HepG2 (cell line): ENCODE results near the gene CELSR3. TPM values are rescaled to one million over a fixed set of nuclear protein-coding genes. Genes with fewer than 3 reads are reported as not detected.
A peak's percentile ranks its signal among the peaks of the same experiment; 100 is the strongest.

Experiments
- ATAC-seq: fragments of 200-7000 bp; cut with Tn5 transposase; 3 replicates; pipeline ENCODE4 v1.9.1; 2020; ENCODE audit warnings: mild to moderate bottlenecking, moderate library complexity
- BruUV-seq: library from RNA; stranded (reverse); fragments of 400-500 nt; replicated peaks from 2 replicates; lab custom pipeline; 2021; lab: Mats Ljungman, UMichigan
- CTCF ChIA-PET: fragments of 300-600 bp; formaldehyde crosslinking; extraction: SDS; loops from one replicate; lab custom pipeline; 2021; ENCODE audit warnings: low total read pairs, inconsistent platforms, low intra/inter-chr PET ratio; lab: Yijun Ruan, JAX
- POLR2A ChIA-PET: fragments of 350-600 bp; sonication (Branson Sonifier 250); formaldehyde crosslinking; loops from one replicate; lab custom pipeline; 2020; ENCODE audit warnings: antibody characterized with exemption, inconsistent platforms; lab: Yijun Ruan, JAX
- DNase-seq: peaks from one replicate; pipeline ENCODE4 v3.0.0-alpha.2; 2015; ENCODE audit warnings: low spot score
- FAIRE-seq: peaks from 3 replicates; lab custom pipeline; 2011; peaks lifted over from hg19 to GRCh38; lab: Jason Lieb, UNC
- H2AFZ ChIP-seq: one replicate; pipeline ENCODE4 v1.6.1; 2011; ENCODE audit warnings: low read length, inconsistent platforms
- H3K27ac ChIP-seq: fragments of 300-600 bp; 3 replicates; pipeline ENCODE4 v1.8.0; 2011; ENCODE audit warnings: mixed run types, mild to moderate bottlenecking, mixed read lengths, low read length, inconsistent platforms; ENCODE audit not compliant: insufficient read depth; ENCODE audit errors: extremely low read length
- H3K27me3 ChIP-seq, 2 experiments: fragments of 200-600 bp in 1 of 2; 2 replicates in 1 of 2; 3 replicates in 1 of 2; pipeline versions ENCODE4 v1.6.0 to v1.8.0; 2011; ENCODE audit warnings: low read length in 2 of 2, mild to moderate bottlenecking in 2 of 2, moderate library complexity in 2 of 2, inconsistent platforms in 1 of 2; ENCODE audit not compliant: insufficient read depth in 2 of 2, control insufficient read depth in 1 of 2
- H3K36me3 ChIP-seq, 2 experiments: fragments of 200-600 bp in 1 of 2; replicated peaks in 1 of 2; 2 replicates in 1 of 2; 3 replicates in 1 of 2; pipeline versions ENCODE4 v1.5.1 to v1.8.0; 2011; ENCODE audit warnings: low read length in 2 of 2, inconsistent platforms in 1 of 2; ENCODE audit not compliant: insufficient read depth in 2 of 2, control insufficient read depth in 1 of 2
- H3K4me1 ChIP-seq: 2 replicates; pipeline ENCODE4 v1.5.1; 2012; ENCODE audit warnings: low read length, inconsistent platforms; ENCODE audit not compliant: insufficient read depth
- H3K4me2 ChIP-seq: 2 replicates; pipeline ENCODE4 v1.6.0; 2011; ENCODE audit warnings: low read depth, low read length, inconsistent platforms
- H3K4me3 ChIP-seq, 3 experiments: fragments of 200-600 bp in 1 of 3; sonication (generic), shearing (Covaris generic) in 1 of 3; replicated peaks in 1 of 3; 2 replicates each; pipeline ENCODE4 v1.5.1; 2011 to 2016; ENCODE audit warnings: low read length in 3 of 3, inconsistent platforms in 2 of 3, low read depth in 2 of 3, mild to moderate bottlenecking in 2 of 3, control low read depth in 1 of 3, mixed read lengths in 1 of 3; ENCODE audit not compliant: insufficient read depth in 1 of 3
- H3K79me2 ChIP-seq: one replicate; pipeline ENCODE4 v1.6.1; 2011; ENCODE audit warnings: low read length, inconsistent platforms; ENCODE audit not compliant: insufficient read depth
- H3K9ac ChIP-seq: 2 replicates; pipeline ENCODE4 v1.6.0; 2011; ENCODE audit warnings: mild to moderate bottlenecking, low read depth, low read length, inconsistent platforms; ENCODE audit not compliant: insufficient read depth
- H3K9me3 ChIP-seq: 2 replicates; pipeline ENCODE4 v1.5.1; 2012; ENCODE audit warnings: mild to moderate bottlenecking, low read length
- H4K20me1 ChIP-seq: 2 replicates; pipeline ENCODE4 v1.6.0; 2011; ENCODE audit warnings: inconsistent platforms, mild to moderate bottlenecking, low read length, moderate library complexity; ENCODE audit not compliant: insufficient read depth
- CTCF ChIP-seq: sonication (generic); formaldehyde crosslinking; IDR thresholded peaks from 2 replicates; pipeline ENCODE4 v1.5.0; 2020; ENCODE audit warnings: mild to moderate bottlenecking, missing genetic modification reagents, moderate library complexity
- HDAC1 ChIP-seq: sonication (generic); formaldehyde crosslinking; IDR thresholded peaks from 2 replicates; pipeline ENCODE4 v1.5.1; 2020; ENCODE audit warnings: mild to moderate bottlenecking, missing genetic modification reagents
- PTBP1 ChIP-seq: fragments of 200-400 bp; formaldehyde crosslinking; IDR thresholded peaks from 2 replicates; pipeline ENCODE4 v1.6.1; 2018; ENCODE audit warnings: low read length, low read depth; ENCODE audit not compliant: poor library complexity, severe bottlenecking
- RXRA ChIP-seq: sonication (generic); formaldehyde crosslinking; IDR thresholded peaks from 2 replicates; pipeline ENCODE4 v1.5.1; 2020; ENCODE audit warnings: missing genetic modification reagents
- TAF15 ChIP-seq: fragments of 200-400 bp; formaldehyde crosslinking; IDR thresholded peaks from one replicate; pipeline ENCODE4 v1.6.1; 2018; ENCODE audit warnings: mild to moderate bottlenecking, low read depth, low read length; ENCODE audit not compliant: poor library complexity, severe bottlenecking
- ZBTB33 ChIP-seq: sonication (generic); formaldehyde crosslinking; IDR thresholded peaks from 2 replicates; pipeline ENCODE4 v1.4.0; 2020; ENCODE audit warnings: missing genetic modification reagents
- ZBTB4 ChIP-seq: sonication (generic); formaldehyde crosslinking; IDR thresholded peaks from 2 replicates; pipeline ENCODE4 v1.4.0; 2020; ENCODE audit warnings: missing genetic modification reagents, mild to moderate bottlenecking, borderline replicate concordance
- ZFX ChIP-seq: sonication (generic); formaldehyde crosslinking; IDR thresholded peaks from 2 replicates; pipeline ENCODE4 v1.4.0; 2020; ENCODE audit warnings: mild to moderate bottlenecking, low read depth, missing genetic modification reagents, moderate library complexity
- ZNF367 ChIP-seq: sonication (generic); formaldehyde crosslinking; IDR thresholded peaks from 2 replicates; pipeline ENCODE4 v1.4.0; 2020; ENCODE audit warnings: missing genetic modification reagents, borderline replicate concordance
- ZNF687 ChIP-seq: sonication (generic); formaldehyde crosslinking; IDR thresholded peaks from 2 replicates; pipeline ENCODE4 v1.5.1; 2020; ENCODE audit warnings: mild to moderate bottlenecking, missing genetic modification reagents, moderate library complexity
- ZNF7 ChIP-seq: IDR thresholded peaks from 2 replicates; pipeline ENCODE4 v1.6.1; 2016; ENCODE audit warnings: missing biosample characterization, missing genetic modification reagents
- WGBS: methylation state at CpG from one replicate; pipeline ENCODE4 v1.1.6; 2017; ENCODE audit warnings: low lambda C conversion rate; 5-methylcytosine and 5-hydroxymethylcytosine counted together
- in situ Hi-C: cut with HindIII; loops from 2 replicates; pipeline ENCODE4 v1.10.0; 2017; ENCODE audit warnings: low pct_unique_long_range_greater_than_20kb; ENCODE audit not compliant: extremely low pct_ligation_motif_present
- intact Hi-C: fragments of 100-400 bp; cut with micrococcal nuclease; formaldehyde crosslinking; loops from one replicate; pipeline ENCODE4 v1.10.0; 2022; ENCODE audit not compliant: unreplicated experiment
- polyA plus RNA-seq, 8 experiments: library from polyadenylated mRNA; depleted of rRNA in 3 of 8; stranded (reverse) in 7 of 8; unstranded in 1 of 8; fragments of >200 nt; fragmentation: Illumina TruSeq in 4 of 8; extraction: Trizol in 4 of 8; gene quantifications; 2 replicates each; pipeline versions ENCODE4 v1.2.1 to v1.2.3, GENCODE V29; 2011 to 2016; ENCODE audit warnings: low read depth in 4 of 8, missing spikeins in 1 of 8, mixed read lengths in 1 of 8; ENCODE audit not compliant: insufficient read depth in 1 of 8
- total RNA-seq, 5 experiments: library from RNA; depleted of rRNA; stranded (reverse); fragments of >200 nt; fragmentation: Illumina TruSeq; extraction: Trizol; gene quantifications; 2 replicates each; pipeline ENCODE4 v1.2.3, GENCODE V29; 2016; ENCODE audit warnings: low read depth in 1 of 5

The CELSR3 gene
- total and polyA plus RNA-seq, 2 of the 13 experiments (the other 11 are each of a cell fraction or from before 2014, with no cell fraction given) = 5.4 to 6.7 TPM

DNA sequence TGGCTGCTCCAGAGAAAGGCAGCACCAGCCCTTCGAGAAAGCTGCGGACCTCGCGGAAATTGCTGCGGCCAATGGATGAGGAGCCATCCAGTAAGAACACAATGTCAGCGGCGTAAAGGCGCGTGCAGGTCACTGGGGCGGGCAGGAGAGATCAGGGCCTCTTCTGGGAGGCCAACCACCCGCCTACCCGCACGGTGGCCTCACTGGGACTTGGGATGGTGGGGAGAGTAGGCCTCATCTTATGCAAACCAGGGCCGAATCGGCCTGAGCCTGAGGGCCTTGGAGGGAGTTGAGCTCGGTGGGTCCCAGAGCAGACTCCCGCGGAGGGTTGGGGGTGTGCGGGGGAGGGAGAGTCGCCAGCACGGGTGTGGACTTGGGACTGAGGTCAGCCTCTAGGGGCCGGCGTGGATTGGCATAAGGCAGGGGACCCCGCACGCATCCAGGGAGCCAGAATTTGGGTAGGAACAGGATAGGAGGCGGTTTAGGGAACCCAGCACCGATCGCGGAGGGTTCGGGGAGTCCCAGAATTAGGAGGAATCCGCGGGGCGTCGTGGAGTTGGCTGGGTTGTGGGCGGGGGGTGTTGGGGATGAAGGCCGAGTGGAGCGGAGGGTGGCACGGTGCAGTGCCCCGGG lies 68.2 kb downstream of the CELSR3 start:
- CTCF ChIA-PET = no interaction called here
- 57% methylated on average over 28 of the region's 39 CpGs for WGBS
- peak overlapping the region; percentile 15 to 57 (median 40); a peak in 4 of 6 replicates for H3K4me3 ChIP-seq
- peaks cover 45% of the 10 kb centered on the region for H3K4me1 ChIP-seq
- H3K9me3 ChIP-seq = no peaks in the 10 kb centered on the region
- peak; percentile 22 for ATAC-seq
- in situ Hi-C loops = no loop called here
- no peaks in the 10 kb centered on the region for H3K79me2 ChIP-seq
- no peak for FAIRE-seq
- no peak overlapping the region for H2AFZ ChIP-seq
- peaks cover 6 to 19% of the 10 kb centered on the region in 2 experiments; a peak in 4 of 5 replicates for H3K36me3 ChIP-seq
- BruUV-seq = no TSS peak
- peak overlapping the region; percentile 75 for H3K4me2 ChIP-seq
- intact Hi-C loops = no loop called here
- peak overlapping the region; percentile 43; the same call in 1 of the 2 replicates for H3K9ac ChIP-seq
- H4K20me1 ChIP-seq = 0 out of 2 replicates have a peak, but pooled peaks cover 8% of the 10 kb centered on the region
- DNase-seq = no peak
- H3K27ac ChIP-seq = no peak overlapping the region
- POLR2A ChIA-PET = interaction anchor here (1.0 kb wide), 1 partner anchor 29 kb away, joined by 3 read pairs; no protein-coding TSS in a partner anchor
- no peaks in the 10 kb centered on the region for H3K27me3 ChIP-seq
- 0 out of 2 replicates have a peak, but pooled peaks have one; percentile 19 for TF ChIP-seq HDAC1 (CRISPR knock-in tag)
- no peak for TF ChIP-seq PTBP1
- TF ChIP-seq RXRA (CRISPR knock-in tag) = 0 out of 2 replicates have a peak, but pooled peaks have one; percentile 16
- peak; percentile 74 for TF ChIP-seq ZNF687 (CRISPR knock-in tag)
- TF ChIP-seq ZFX (CRISPR knock-in tag) = peak; percentile 76
- 0 out of 2 replicates have a peak, but pooled peaks have one; percentile 3 for TF ChIP-seq CTCF
- no peak for TF ChIP-seq ZNF7 (CRISPR knock-in tag)
- TF ChIP-seq ZBTB33 = peak; percentile 96
- no peak for TF ChIP-seq ZNF367 (CRISPR knock-in tag)
- TF ChIP-seq ZBTB4 (CRISPR knock-in tag) = peak; percentile 48; the same call in 1 of the 2 replicates
- no peak for TF ChIP-seq TAF15
